ENCODE data around the gene RABL6.

DNA sequence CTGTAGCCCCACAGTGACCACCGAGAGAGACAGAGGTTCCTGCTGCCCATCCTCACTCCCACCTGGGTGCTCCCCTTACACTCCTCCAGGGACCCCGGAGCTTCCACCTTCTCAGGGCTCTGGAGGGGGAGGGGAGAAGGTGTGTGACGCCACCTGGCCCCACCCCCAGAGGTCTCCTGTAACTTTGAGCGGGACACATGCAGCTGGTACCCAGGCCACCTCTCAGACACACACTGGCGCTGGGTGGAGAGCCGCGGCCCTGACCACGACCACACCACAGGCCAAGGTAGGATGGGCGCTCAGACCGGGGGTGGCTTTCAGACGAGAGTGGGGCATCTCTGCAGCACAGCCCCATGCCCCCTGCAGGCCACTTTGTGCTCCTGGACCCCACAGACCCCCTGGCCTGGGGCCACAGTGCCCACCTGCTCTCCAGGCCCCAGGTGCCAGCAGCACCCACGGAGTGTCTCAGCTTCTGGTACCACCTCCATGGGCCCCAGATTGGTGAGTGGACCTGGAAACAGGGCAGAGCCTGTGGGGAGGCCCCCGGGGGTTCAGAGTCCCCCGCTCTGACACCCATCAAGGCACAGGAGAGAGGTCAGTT is 48.9 kb downstream of the RABL6 start:
- TF ChIP-seq, protein P1, sequence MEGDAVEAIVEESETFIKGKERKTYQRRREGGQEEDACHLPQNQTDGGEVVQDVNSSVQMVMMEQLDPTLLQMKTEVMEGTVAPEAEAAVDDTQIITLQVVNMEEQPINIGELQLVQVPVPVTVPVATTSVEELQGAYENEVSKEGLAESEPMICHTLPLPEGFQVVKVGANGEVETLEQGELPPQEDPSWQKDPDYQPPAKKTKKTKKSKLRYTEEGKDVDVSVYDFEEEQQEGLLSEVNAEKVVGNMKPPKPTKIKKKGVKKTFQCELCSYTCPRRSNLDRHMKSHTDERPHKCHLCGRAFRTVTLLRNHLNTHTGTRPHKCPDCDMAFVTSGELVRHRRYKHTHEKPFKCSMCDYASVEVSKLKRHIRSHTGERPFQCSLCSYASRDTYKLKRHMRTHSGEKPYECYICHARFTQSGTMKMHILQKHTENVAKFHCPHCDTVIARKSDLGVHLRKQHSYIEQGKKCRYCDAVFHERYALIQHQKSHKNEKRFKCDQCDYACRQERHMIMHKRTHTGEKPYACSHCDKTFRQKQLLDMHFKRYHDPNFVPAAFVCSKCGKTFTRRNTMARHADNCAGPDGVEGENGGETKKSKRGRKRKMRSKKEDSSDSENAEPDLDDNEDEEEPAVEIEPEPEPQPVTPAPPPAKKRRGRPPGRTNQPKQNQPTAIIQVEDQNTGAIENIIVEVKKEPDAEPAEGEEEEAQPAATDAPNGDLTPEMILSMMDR (IDR thresholded peaks at IDR 0.05) = no peak
- TF ChIP-seq POLR2A (IDR thresholded peaks at IDR 0.05) = no peak

Measured in uterus (tissue), 2 donors.